NCI-H187 (cell line): ENCODE results near the gene PCSK5.

ENCODE experiments used
- DNase-seq, 2 experiments: peaks; one replicate each; lab custom pipeline; 2025; lab: John Stamatoyannopoulos, UW

The PCSK5 gene

DNA sequence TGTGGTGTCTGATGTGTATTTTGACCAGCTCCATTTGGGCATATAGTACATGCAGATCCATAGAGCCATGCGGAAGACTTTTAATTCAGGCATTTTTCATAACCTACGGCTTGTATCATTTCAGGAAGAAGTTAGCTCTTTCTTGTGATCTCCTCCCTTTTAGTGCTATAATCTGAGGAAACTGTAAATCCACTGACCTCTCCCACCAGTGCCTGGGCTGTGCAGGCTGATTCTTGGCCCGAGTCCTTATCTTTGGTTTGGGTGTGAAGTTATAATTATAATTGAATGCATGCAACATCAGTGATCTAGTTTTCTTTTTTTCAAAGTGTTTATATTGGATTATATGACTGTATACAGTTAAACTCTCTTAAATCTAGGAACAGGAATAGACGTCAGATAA, 247.9 kb downstream of the PCSK5 start:
- DNase-seq: no peak

DNA sequence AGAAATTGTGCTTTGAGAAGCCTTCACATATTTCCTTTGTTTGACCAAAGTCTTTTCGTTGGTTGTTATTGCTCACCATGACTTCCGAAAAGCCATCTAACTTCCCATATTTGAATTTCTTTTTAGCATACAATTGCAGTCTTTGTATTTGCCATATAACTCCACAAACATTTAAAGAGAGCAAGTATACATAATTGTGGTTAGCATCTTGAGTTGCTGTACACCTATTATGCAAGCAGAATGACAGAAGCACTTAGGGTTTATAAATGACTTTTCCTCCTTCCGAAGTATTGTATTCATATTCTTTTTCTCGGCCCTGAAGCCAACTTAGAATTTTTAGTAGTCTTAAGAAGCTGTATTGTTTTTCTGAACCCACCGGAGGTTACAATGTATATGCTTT, 253.4 kb downstream of the PCSK5 start:
- DNase-seq: no peak

DNA sequence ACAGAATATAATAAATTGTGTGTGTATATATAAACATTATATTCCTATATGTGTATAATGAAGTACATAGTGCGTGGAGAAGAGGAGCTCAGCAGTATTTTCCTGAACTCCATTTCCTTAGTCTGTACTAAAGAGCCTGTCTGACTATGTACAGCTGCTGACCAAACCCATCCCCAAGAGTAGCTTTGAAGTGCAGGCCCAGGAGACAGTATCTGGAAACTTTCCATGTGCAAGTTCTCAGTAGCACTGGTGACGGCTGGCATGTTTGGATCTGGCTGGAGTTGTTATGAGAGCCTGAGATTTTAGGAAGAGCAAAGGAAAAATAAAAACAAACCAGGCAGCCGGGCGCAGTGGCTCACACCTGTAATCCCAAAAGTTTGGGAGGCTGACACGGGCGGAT, 259.5 kb downstream of the PCSK5 start:
- DNase-seq: no peak

DNA sequence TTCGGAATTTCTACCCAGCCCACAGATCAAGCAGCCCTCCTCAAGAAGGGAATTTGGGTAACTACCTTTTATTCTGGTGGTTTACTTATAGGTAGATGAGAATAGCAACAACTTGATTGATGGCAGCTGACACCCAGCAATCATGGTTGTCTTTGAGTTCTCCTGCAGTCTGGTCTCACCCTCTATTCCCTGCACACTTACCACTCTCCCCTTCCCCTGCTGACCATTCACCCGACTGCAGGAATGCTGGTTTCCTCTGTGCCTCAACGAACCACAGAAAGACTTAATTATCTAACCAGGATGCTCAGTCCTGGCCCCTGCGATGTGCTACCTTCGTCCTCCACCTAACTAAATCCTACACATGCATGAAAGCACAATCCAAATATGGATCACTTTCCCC, 260.8 kb downstream of the PCSK5 start:
- no peak for DNase-seq

DNA sequence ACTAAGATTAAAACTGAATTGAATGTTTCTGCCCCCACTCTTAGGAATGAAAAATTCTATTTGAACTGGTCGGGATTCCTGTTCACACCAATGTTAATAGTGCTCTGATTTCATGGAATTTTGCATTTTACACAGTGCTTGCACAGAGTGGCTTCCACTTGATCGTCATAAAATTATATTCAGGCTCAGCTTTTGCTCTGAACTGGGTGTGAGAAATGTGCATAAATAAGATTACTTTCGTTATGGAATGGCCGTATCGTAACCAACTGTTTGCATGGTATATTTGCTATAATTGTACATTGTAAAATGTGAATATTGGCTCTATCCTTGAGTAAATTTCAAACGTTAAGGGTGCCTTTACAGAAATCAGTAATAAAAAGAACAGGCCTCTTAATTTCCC, 262.9 kb downstream of the PCSK5 start:
- DNase-seq: no peak

DNA sequence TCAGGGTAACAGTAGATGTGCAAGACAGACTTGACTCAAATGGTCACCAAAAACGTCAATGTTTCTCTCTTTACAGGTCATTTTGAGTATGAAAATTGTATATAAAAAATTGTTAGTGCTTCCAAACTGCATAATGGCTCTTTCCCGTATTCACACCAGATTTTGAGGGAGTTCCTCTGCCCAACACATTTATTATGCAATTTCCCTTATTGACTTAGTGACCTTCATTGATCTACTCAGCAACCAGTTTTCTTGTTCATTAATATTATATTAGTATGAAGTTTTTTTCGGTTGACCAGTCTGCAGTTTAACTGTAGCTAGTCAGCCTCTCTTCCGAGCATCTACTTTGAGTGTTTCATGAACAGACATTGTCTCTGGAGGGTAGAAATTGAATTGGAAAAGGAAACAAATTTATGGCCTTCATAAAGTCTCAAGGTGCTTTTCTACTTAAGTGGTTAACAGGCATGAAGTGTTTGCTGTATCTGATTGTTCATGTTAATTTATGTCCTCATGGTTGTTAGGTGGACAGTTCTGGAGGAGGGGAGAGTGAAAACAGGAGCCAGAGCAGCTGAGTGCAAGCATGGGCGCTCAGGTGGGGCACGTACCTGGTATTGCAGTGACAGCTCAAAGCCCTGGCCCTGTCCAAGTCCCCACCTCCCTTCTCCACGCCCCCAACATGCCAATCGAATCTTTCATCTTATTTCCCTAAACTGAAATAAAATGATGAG, 263.6 kb downstream of the PCSK5 start:
- peak; percentile 1 to 8 for DNase-seq

DNA sequence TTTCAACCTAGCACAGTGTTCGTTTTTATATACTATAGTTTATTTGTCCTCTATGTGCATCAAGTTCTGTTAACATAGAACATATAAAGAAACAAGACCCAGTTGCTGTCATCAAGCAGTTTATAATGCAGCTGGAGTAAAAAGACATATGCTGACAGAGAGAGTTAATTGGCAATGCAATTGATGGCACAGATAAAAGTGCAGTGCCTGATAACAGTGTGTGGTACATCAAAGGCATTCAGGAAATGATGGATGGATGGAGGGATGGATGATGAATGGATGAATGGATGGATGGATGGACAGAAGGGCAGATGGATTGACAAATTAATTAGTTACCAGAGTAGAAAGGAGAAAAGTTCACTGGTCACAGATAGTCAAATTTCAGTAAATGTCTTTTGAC, 264.9 kb downstream of the PCSK5 start:
- no peak for DNase-seq

DNA sequence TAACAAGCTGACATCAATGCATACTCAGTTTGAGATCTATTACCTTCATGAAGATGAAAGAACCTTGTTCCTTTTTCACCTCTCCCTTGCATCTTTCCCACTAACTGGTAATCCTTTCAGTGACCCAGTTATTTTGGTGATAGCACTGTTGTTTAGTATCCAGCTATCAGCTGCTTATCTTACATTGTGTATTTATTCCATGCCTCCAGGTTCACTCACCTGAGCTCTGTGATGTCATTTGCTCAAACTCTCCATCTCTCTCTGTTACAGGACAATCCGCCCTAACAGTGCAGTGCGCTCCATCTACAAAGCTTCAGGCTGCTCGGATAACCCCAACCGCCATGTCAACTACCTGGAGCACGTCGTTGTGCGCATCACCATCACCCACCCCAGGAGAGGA, 268.2 kb downstream of the PCSK5 start:
- DNase-seq: no peak

DNA sequence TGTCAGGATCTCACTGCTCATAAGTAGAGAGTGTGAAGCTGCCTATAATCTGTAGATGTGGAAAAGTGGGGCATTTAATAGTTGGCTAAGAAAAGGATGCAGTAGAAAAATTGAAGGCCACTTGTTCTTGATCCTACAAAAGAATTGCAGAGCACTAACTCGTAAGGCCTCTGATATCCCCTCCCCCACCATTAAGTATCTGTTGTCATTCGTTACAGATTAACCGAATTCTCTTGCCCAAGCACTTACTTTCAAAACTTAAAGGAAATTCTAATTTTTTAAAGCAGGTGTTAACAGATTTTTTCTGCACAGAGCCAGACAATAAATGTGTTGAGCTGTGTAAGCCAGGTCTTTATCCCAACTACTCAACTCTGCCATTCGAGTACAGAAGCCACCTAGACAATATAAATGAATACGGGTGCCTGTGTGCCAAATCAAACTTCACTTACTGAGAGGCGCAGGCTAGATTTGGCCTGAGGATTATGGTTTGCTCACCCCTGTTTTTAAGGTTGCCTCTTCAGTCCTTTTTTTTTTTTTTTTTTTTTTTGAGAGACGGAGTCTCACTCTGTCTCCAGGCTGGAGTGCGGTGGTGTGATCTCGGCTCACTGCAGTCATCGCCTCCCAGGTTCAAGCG, 268.9 kb downstream of the PCSK5 start:
- no peak for DNase-seq

DNA sequence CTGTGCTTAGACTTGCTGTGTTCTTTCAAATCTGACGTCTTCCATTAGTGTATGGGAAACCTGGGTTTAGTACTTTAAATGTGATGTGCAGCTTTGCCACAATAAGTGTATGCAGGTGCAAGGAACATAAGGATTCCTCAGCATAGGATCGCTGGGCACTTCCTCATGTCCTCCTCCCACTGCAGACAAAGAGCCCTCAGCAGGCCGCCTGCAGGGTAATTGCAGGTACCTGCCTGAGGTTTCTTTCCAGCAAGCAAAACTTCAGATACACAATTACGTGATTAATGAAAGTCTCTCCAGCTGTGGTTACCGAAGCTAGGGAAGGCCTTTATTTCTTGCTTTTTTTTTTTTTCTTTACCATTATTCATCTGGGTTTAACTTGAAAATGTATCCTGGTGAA, 270.6 kb downstream of the PCSK5 start:
- DNase-seq: peak; percentile 9 to 20

DNA sequence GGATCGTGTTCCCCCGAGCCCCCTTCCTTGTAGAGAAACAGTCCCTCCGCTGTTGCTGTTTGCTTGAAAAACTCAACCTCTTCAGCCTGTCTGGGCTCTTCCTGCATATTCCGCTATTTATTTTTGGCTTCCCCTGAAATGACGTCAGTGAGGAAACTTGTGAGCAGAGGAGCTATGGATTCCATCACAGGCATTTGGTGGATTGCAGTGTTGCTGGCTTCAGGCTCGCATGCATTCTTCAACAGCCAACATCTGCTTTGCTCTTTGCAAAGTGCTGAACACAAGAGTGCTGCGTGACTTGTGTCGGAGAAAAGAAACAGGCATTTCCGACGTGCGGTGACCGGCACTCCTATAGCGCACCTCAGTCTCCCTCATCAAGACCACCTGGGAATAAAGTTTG, 271.1 kb downstream of the PCSK5 start:
- no peak for DNase-seq

DNA sequence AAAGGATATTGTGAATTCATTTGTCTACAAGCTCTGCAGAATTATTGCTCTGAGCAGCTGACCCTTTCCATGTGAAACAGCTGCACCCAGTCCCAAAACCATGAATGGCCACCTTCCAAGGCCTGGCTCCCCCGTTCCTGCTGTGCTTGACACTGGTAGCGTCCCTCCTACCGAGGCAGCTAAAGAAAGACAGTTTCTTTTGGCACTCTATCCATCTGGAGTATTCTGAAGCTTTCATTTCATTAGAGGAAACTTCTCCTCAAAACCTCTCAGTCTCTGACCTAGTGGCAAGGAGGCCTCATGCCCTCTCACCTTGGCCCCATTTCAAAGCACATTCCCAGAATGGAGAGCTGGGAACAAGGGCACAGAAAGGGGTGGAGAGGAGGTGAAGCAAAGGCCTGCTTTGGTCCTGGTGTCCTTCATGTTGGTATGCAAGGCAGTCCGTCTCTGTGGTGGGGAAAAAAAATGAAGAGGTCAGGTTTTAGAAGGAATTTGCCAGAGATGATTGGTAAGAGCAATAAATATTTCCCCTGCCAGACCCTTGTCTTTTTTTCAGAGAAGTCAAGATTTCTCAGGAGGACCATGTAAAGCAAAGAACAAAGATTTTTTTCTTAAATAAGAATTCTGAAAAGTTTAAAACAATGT, 271.7 kb downstream of the PCSK5 start:
- no peak for DNase-seq

DNA sequence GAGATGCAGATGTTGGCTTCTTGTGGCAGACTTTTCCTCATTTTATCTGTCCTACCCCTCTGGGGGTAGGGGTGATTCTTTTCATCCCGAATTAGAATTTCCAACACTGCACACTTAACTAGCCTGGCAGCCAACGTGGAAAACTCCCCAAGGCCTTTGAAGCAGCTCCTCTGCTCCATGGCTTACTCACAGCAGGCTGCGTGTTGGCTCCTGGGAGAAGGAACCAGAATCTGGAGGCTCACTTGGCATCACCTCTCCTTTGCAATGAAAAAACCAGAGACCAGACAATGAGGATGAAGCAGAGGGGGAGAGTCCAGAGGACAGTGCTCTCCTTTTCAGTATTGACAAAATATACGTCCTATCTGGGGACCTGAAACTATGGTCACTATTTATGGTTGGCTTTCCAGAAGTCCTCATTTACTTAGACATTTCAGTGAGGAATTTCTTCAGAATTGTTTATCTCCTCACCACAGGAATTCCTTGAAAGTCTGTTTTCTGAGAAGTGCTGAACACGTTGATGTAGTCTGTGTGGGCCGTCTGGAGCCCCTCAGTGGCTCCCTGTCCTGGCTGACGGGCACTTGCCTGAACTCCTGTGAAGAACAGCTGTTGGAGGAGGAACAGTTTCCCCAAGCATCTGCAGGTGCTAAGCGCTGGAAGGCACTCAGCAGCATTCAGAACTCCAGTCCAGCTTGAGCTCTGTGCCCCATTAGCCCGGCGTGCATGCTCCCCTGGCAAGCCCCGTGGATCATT, 272.5 kb downstream of the PCSK5 start:
- DNase-seq: no peak

DNA sequence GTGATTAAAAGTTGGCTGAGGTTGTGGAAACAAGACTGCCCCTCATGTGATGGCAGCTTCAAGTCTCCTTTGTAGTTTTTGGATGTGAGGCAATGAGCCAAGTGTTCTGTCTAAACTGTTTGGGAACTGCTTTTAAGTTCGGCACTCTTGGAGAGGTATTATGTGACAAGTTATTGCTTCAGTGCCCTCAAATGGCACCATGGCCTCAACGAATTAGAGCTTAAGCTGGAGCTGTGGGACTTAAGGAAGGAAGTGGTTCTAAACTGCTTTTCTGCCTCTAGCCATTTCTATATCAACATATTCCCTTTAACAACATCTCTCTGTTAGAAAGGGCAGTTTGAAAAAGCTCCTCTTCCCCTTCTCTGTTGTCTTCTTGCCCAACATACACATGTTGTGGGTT, 276.1 kb downstream of the PCSK5 start:
- DNase-seq: no peak

DNA sequence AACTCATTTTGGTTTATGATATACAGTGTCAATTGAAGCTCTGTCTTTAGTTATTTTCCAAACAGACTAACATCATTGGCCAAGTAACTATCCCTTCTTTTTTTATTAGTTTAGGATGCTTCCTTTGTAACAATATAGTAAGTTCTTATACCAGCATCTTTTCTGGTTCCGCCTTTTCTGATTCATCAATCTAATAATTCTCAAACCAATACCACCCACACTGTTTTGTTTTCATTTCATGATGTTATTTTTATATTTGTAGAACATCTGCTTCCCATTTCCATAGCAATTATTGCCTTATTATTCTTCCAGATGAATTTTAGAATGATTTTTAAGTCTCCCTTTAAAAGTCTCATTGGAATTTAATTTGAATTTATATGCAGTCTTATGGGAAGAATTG, 285.7 kb downstream of the PCSK5 start:
- DNase-seq: no peak

DNA sequence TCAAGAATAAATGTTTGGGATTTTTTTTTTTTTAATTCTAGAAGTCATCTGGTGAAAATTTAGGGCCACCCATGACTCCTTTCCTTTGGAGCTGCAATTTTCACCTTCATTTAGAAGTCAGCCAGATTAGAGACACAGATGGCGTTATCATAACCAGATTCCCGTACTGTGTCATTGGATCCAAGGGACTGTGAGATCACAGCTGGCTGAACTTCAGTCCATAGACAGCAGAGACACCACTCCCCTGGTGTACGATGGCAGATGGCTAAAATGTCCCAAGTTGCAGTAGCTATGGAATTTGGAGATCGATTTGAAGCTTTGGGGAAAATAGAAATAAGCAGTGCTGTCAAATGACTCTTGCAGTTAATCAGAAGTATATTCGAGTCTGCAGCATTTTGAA, 287.5 kb downstream of the PCSK5 start:
- no peak for DNase-seq

DNA sequence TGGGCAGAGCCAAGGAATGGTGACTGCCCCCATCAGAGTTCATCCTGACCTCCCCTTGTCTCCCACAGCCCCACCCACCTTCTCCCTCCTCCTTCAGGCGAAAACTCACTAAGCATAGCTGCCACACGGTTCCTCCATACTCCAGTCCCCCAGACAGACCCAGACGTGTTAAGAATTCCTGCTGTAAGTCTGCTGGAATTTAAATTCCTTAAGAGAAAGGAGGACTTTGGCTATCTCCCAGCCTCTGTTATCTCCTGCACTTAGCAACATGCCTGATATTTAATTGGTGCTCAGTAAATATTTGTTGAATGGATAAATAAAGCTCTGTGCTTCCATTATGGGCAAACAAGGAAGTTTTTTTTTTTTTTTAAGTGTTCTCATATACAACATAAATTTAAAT, 290.1 kb downstream of the PCSK5 start:
- no peak for DNase-seq

DNA sequence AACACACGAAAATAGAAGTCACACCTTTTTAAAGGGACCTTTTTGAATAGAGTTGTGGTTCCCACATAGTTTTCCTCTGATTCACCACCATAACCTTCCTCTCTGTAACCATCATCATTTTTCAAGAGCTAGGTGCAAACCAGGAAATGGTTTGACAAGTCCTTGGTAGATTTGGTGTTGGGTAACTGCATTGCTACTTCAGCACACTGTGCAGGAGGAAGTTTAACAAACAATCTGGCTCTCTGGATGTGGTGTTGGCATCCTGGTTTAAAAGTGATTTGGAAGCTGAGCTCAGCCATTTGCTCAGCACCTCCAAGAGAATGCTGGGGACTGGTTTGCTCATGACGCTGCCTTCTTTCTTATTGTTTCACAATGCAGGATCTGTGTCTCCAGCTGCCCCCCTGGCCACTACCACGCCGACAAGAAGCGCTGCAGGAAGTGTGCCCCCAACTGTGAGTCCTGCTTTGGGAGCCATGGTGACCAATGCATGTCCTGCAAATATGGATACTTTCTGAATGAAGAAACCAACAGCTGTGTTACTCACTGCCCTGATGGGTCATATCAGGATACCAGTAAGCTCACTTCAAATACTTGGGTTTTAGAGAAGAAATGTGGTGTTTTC, 290.7 kb downstream of the PCSK5 start:
- DNase-seq: no peak

DNA sequence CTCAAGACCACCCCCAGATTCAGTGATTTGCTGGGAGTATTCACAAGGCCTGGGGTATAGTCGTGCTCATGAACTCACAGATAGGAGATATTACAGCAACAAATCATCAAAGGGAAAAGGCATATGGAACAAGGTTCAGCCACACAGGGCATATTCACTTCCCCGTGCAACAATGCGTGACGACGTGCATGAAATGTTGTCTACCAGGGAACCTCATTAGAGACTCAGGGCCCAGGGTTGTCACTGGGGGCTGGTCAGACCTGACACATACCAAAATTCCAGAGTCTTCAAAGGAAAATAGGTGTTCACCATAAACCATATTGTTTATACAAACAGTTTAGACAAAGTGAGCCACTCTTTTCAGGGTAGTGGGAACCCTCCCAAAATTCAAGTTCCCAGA, 291.3 kb downstream of the PCSK5 start:
- no peak for DNase-seq

DNA sequence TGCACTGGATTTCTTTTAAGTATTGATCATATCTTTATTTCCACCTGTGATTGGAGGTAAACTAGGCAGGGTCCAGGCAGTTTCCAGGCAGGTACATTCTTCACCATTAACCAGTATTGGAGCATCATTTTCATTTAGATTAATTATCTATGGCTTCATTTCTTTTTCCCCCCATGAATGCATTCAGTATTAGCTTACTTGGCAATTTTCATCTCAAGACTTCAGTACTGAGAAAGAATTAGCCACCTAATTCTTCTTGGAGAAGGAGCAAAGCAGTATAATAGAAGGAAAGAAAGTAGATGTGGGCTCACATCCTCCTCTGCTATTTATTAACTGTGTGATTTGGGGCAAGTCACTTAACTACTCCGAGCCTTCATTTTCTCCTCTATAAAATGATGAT, 295.0 kb downstream of the PCSK5 start:
- DNase-seq: no peak

DNA sequence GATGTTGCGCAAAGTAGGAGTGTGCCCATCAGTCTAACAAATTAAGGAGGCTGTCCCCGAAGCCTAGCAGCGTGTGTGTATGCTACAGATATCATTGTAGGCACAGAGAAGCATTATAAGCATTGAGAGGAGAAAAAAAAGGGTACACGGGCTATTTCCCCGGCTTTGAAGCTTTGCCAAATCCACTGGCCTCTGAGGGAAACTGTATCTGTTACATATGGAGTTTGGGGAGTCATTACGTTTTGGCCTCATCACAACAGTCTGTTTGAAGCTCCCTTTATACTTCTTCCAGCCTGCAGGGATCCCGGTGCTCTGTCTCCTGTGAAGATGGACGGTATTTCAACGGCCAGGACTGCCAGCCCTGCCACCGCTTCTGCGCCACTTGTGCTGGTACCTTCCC, 297.8 kb downstream of the PCSK5 start:
- no peak for DNase-seq

DNA sequence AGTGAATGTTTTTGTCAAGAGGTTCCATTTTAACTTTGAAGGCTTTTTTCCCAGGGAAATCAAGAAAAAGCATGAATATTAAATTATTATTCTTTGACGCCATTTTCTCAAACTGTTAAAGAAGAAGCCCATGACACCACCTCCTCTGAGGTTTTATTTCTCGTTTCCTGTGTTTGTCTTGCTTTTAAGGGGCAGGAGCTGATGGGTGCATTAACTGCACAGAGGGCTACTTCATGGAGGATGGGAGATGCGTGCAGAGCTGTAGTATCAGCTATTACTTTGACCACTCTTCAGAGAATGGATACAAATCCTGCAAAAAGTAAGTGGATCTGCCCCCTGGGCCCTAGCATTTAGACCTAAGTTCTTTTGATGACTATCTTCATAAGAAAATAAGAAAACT, 298.4 kb downstream of the PCSK5 start:
- DNase-seq: no peak
